Measurements from ENCODE around the gene PPP1R9A.

PPP1R9A gene

DNA sequence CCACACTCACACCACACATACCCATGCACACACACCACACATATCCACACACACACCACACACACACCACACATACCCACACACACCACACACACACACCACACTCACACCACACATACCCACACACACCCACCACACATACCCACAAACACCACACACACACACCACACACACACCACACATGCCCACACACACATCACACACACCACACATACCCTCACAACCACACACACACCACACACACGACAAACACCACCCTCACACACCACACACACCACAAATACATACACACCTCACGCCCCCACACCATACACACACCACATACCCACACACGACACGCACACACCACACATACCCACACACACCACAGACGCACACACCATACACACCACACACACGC, 297.2 kb downstream of the PPP1R9A start:
- DNase-seq (ENCODE audit: low read depth), result no peak

DNA sequence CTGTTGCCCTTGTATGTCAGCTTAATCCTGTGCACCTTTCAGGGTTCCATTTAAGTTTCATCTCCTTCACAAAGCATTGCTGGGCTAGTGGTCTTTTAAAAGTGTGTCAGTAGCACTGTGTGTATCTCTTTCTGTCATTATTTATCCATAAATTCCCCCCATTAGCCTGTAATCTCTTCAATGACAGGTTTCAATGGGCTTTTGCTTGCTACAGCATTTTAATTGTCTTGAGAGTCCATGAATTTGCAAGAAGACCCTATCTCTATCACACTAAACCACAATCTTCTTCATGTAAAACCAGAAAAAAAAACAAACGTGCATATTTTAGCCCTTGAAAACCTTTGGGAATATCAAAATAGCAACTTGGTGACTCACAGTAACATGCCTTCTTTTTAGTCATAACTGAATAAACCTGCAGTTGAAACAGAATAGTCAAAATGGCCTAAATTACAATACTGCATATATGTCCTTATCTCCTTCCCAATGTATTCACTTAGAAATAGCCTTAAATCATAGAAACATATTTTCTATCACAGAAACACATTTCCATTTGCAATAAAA, 298.4 kb downstream of the PPP1R9A start:
- DNase-seq (ENCODE audit: low read depth), result peak; percentile 74

DNA sequence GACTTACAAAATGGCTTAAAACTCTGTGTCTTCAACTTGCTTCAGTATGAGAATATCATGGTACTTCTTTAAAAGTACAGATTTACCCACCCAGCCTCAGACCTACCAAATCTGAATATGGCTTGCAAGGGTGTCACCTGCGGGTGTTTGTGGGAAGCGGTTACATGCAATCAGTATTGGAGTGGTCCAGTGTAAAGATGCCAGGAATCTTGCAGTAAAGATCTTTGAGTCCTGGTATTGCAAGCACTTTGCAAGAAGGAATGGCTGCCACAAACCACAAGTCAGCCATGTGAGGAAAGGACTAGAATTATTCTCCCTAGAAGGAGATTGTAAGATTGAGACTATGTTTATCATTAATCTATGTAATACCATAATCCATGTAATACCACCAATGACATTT, 301.9 kb downstream of the PPP1R9A start:
- no peak for DNase-seq (ENCODE audit: low read depth)

DNA sequence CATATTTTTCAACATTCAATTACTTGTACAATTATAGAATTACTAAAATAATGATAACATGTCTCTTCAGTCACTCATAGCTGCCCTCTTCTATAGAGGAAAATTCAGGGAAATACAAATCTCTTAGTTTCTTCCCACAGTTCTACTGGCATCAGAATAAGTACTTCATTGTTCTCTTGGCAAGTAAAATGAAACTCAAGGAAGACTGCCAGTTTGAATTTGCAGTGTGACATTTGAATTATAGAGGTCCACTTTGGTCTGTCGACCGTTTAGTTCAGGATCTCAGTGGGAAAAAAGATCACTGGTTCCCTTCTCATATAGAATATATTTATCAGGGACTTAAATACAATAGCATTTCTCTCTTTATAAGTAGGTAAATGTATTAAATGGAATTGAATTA, 302.4 kb downstream of the PPP1R9A start:
- peak; percentile 12 for DNase-seq (ENCODE audit: low read depth)

DNA sequence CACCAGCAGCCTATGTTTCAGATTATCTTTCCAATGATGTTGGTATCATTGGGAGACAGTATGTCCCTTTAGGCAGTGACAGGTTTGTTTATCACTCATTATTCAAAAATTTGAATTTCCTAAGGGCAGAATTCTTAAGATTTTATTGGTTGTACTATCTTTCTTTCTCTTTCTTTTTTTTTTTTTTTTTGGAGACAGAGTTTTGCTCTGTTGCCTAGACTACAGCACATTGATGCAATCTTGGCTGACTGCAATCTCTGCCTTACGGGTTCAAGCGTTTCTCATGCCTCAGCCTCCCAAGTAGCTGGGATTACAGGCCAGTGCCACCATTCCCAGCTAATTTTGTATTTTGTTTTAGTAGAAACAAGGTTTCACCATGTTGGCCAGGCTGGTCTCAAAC, 305.8 kb downstream of the PPP1R9A start:
- peak; percentile 26 for DNase-seq (ENCODE audit: low read depth)

DNA sequence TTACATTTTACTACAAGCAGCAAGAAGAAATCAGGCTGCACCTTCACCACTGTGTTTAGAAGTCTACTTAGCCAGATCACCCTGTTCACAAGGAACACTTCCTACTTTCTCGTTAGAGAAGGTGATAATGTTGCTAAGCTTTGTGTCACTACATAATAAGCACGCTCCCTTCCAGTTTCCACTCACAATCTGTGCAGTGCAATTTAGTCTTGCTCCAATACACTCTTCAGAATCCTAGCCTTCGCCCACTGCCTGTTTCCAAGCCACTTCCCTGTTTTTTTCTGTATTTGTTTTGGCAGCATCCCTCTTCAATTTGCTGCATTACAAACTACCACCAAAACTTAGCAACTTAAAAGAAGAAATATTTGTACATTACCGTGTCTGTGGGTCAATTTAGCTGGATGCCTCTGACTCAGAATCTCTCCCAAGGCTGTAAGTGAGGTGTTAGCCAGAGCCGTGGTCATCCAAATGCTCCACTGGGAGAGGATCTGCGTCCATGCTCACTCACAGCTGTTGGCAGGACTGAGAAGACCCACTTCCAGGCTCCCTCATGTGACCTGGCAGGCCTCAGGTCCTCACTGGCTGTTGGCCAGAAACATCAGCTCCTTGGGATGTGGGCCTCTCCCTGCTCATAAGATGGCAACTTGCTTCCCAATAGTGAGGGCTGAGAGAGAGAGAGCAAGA, 306.6 kb downstream of the PPP1R9A start:
- peak; percentile 99 for DNase-seq (ENCODE audit: low read depth)

DNA sequence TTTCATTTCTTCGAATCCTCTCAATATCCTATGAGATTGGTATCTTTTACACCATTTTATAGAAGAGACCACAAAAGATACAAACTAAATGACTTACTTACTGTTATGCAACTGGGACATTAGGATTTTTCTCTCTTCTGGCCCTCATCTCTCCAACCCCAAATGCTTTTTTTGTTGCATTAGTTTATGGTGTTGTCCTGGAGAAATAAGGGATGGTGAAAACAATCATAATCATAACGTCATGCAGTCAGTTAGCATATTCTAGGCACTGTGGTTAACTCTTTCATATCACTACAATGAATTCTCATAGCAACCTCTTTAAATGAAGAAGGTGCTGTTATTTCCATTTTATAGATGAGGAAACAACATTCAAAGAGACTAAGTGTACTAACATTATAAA, 312.3 kb downstream of the PPP1R9A start:
- no peak for DNase-seq (ENCODE audit: low read depth)

DNA sequence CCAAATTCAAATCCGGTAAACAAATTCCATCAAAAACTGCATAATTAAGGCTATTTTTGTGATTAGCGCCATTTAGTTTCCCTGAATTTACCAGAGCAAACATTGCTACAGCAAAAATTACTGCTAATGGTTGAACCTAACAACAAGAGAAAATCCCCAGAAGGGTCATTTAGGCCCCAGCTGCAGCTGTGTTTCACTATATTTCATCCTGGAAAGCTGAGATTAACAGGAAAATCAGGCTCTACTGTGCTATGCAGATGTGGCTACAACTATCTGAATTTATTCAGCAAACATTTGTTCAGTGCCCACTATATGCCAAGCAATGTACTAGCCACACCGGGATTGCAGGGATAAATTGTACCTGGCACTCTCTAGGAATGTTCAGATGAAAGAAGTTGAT, 312.9 kb downstream of the PPP1R9A start:
- no peak for DNase-seq (ENCODE audit: low read depth)

DNA sequence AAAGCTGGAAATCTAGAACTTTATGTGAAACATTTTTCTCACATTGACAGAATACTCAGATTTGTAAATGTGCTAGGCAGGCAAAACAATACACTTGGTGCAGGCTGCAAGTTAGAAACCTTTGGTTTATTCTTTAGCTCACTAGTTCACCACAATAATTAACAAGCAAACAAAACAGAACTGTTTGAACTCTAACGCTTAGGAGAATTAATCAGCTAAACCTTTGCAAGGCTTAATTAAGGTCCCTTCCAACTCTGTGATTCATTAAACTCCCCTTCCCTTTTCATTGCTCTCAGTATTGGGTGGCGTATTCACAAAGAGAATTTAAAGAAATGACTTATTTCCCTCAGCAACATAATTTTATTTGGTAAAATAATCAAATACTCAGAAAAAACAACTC, 317.9 kb downstream of the PPP1R9A start:
- no peak for DNase-seq (ENCODE audit: low read depth)

DNA sequence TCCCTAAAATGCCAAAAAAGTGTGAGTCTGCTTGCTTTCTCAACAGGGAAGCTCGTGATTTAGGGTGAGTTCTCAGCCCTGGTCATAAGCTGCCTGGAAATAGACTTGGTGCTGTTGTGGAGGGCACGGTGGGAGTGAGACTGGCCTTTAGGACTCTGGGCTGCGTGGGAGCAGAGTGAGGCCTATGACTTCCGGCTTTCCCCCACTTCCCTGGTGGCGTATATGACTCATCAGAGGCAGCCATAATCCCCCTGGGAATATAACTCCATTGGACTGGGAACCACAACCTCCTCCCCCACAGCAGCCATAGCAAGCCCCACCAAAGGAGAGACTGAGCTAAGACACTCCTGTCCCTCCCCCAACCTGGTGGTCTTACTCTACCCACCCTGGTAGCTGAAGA, 321.9 kb downstream of the PPP1R9A start:
- peak; percentile 32 for DNase-seq (ENCODE audit: low read depth)

DNA sequence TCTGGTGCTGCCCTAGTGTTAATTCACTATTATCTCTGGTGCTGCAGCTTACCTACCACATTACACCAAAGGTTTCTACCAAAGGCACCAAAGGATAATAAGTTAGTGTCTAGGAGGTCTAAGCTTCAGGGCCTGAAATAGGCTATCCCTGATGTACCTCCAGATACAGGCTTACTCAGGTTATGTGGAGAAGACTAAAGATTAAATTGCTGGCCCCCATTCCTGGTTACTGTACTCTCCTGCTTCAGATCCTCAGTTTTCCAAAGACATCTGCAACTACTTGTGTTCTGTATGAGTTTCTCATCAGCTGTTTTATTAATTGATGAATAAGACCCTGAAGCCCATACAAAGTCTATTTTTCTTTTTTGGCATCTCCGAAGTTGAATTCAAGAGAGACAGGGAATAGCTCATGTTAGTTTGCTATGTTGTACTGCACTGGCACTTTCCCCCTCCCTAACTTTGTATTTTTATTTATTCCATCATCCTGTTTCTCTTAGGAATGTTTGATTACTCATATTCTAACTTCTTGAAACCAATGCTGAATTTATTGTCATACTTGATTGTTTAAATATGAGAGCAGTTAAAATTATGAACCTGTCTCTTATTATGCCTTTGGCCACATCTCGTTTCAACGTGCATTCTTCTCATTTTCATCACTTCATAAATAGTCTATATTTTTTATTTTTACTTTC, 331.0 kb downstream of the PPP1R9A start:
- DNase-seq (ENCODE audit: low read depth), result no peak

DNA sequence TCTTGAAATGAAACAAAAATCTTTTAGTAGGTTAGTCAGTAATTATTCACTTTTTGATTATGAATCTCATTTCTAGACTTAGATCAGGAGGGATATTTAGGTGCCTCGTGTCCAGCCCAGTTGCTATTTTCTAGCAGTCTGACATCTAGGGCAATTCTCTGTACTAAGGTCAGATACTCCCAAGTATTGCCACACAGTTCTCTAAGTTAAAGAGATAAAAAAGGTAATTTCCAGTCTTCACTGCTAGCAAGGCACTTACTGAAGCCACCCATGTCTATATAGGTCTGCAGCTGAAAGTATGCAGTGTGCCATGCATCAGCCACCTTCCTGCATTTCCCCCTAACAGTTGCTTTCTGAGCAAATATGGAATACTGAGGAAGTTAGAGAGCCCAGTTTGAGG, 333.5 kb downstream of the PPP1R9A start:
- no peak for DNase-seq (ENCODE audit: low read depth)

DNA sequence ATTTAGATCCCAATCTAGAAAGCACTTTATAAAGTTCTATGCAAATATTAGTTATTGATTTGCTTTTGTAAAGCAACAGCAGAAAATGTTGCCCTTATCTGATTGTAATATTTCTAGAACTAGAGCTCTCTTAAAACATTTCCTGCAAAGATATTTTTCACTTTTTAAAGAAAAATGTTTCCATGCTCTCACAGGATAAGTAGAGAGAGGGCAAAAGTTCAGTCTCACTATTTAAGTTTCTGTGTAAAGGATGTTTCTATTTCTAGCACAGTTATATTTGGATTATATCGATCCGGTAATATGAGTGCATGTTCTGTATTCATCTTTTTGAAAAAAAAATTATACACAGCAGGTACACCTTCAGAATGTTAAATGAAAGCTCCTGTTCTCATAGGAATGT, 334.9 kb downstream of the PPP1R9A start:
- DNase-seq (ENCODE audit: low read depth), result no peak

DNA sequence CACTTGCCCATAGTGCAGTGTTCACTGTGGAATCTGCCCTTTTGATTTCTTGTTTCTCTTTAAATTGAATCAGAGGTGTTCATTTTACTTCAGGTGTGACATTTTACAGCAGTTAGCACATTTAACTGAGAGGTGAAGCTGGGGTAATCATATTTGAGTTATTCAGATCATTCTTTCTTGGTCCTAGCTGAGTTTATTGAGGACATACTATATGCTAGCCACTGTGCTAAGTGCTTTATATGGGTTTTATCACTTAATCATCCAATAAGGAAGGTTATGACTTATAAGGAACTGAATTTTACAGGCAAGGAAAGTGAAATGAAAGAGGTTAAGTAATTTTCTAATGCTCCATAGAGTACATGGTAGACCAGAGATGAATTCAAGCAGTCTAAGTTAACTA, 337.2 kb downstream of the PPP1R9A start:
- no peak for DNase-seq (ENCODE audit: low read depth)

DNA sequence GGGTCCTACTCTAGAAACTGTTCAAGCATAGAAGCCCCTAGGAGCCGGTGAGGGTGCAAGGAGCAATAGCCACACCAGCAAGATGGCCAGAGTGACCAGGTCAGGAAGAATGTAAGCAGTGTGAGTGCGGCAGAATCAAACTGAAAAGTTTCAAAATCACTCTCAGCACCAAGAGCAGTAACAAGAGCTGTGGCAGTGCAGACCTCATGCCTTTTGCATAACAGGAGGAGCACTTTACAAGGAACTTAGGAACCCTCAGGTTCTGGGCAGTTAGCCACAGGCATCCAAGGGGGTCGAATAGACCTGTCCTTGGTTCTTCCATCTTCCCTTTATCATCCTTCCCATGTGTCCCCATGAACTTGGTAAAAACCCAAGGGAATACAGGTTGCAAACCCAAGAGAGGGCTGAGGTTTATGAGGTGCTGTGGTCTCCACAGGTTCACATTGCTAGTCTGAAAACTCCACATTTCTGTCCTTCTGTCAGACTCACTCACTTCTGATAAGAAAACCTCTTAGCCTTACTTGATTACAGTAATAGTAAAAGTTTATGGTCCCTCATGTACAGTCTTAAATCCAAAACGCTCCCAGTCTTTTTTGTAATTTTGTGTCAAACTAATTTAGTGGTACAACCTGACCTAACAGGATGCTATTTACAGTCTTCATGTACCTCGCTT, 338.6 kb downstream of the PPP1R9A start:
- DNase-seq (ENCODE audit: low read depth), result no peak

DNA sequence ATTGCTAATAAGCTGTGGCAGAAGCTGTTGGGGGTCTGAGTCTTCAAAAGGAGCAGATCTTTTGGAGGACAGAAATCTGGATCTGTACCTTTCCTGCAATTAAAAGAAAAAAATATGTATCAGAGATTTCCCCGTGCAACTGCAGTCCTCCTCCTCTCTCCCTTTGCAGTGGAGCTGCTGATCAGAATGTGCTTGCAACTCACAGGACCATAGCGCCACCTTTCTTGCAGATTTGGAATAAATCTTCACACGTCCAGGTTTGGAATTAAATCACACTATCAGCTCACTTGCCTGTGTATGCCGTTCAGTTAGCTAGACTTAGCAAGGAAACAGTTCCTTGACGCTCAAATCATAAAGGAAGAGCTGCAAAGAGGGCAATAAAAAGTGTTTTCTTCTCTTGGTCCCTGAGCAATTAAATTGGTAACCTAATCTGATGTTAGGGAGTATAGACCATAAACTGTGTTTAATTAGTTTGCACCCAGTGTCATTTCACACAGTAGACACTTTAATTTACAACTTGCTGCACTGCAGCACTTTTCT, 339.5 kb downstream of the PPP1R9A start:
- peak; percentile 64 for DNase-seq (ENCODE audit: low read depth)

DNA sequence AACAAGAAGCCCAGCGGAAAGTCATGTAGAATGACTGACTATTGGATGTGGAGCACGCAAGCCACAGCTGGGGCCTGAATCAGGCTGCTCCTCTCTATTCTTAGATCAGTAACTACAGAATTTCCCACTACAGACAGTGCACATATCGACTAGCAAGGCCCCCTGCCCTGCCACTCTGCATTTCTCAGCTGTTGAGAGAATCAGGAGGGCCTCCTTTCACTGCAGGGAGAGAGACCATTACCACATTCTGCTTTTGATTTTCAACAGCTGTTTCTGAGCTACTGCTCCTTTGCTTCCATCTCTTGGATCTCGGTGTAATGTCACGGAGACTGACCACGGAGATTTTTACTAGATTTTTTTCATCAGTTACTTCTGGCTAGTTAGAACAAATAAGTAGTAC, 343.2 kb downstream of the PPP1R9A start:
- no peak for DNase-seq (ENCODE audit: low read depth)

DNA sequence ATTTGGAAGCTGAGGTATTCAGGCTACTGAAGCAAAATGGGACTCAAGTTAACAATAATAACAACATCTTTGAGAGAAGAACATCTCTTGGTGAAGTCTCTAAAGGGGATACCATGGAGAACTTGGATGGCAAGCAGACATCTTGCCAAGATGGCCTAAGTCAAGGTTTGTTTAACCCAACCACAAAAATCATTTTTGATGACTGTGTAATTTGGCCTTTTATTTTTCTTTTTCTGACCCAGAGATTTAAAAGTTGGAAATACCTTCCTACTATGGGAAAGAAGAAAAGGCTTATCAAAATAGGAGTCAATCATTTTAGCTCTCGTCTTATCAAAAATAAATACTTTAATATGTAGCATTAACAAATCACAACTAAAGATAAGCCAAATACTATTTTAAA, 344.6 kb downstream of the PPP1R9A start:
- no peak for DNase-seq (ENCODE audit: low read depth)

DNA sequence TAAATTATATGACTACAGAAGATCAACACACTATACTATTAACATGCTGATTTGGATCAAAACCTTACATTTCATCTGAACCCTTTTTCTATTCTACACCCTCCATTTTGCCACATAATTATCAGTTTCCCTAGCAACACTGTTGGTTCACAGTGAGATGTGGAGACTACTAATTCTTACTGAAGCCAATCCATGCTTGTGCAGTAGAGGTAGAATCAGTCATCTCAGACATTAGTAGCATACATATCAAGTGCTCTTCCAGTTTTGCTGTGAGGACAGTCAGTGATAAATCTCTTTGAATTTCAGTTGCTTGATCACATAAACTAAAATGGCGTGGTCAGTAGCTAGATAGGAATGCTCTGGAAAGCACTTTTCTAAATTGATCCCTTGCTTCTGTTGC, 346.6 kb downstream of the PPP1R9A start:
- no peak for DNase-seq (ENCODE audit: low read depth)

DNA sequence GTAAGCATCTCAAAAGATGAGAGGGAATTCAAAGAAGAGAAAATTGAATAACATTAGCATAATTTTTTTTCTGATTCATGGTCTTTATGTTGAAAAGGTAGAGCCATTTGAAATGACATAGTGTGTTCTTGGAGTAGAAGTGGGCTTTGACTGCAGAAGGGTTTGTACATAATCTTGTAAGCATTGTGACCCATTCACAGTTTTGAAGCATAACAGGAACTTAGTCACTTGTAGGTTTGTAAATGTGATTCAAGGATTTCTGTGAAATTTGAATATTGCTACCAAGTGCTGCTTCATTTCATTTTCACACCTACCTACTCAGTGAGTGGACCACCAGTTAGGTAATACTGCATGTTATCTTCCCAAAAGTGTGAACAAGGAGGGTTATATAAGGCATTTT, 348.3 kb downstream of the PPP1R9A start:
- DNase-seq (ENCODE audit: low read depth), result no peak

DNA sequence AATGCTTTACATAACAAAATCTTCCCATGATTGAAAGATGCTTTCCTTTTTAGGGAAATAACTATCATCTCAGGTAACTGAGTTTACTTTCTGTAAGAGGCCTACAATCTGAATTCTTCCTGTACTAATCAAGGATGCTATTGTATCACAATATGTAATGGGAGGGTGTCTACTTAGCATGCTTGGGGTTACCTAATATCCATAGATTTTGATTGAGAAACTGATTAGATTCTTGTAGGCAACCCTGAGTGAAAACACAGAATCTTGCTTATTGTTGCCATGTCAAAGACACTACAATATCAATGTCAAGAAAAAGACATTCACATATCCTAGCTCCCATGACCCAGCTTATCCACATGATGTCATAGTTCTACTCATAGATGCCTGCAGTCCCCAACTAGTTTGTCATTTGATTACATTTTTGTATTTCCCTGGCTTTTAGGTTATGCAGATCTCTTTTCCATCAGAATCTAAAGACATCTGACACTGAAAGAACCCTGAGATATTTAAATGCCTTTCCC, 354.6 kb downstream of the PPP1R9A start:
- no peak for DNase-seq (ENCODE audit: low read depth)

DNA sequence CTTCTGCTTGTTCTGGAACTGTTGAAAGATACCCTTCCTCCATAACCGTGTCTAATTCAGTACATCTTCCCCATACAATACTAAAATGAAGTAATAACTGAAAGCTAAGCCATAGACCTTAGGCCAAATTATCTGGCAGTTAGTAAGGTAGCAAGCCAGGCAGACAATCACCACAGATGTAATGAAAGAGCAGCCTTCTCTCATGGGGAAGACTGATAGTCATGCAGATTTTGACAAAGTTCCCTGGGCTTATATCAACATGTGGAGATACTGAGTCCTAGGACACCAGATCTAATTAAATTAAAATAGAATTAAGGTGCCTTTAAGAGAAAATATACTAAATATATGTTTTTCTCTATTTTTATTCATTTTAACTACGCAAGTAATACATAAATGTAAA, 355.5 kb downstream of the PPP1R9A start:
- DNase-seq (ENCODE audit: low read depth), result no peak

Measured in stromal cell of bone marrow (primary cell).